Fibroblast of lung (primary cell): ENCODE results near the gene TCP11L2.

Experiments used
- EZH2 ChIP-seq: IDR thresholded peaks from 2 replicates; pipeline ENCODE4 v1.5.1; 2012; ENCODE audit warnings: low read length, control low read depth, mild to moderate bottlenecking; ENCODE audit errors: missing control alignments
- TF ChIP-seq, protein P1 (sequence below), 2 donors: IDR thresholded peaks in 1 of 2; conservative IDR thresholded peaks in 1 of 2; 1 replicate in 1 of 2; 2 replicates in 1 of 2; pipeline ENCODE4 v1.5.1; 2011 to 2012; ENCODE audit warnings: low read length in 2 of 2, control low read depth in 1 of 2, inconsistent platforms in 1 of 2, low read depth in 1 of 2, mild to moderate bottlenecking in 1 of 2

GRCh38 chr12:106258935-106259334 is 43.6 kb upstream of the TCP11L2 start:
- TF ChIP-seq, protein P1, sequence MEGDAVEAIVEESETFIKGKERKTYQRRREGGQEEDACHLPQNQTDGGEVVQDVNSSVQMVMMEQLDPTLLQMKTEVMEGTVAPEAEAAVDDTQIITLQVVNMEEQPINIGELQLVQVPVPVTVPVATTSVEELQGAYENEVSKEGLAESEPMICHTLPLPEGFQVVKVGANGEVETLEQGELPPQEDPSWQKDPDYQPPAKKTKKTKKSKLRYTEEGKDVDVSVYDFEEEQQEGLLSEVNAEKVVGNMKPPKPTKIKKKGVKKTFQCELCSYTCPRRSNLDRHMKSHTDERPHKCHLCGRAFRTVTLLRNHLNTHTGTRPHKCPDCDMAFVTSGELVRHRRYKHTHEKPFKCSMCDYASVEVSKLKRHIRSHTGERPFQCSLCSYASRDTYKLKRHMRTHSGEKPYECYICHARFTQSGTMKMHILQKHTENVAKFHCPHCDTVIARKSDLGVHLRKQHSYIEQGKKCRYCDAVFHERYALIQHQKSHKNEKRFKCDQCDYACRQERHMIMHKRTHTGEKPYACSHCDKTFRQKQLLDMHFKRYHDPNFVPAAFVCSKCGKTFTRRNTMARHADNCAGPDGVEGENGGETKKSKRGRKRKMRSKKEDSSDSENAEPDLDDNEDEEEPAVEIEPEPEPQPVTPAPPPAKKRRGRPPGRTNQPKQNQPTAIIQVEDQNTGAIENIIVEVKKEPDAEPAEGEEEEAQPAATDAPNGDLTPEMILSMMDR (conservative IDR thresholded peaks at IDR 0.05 in 1 of 2, IDR thresholded peaks at IDR 0.05 in 1 of 2; ENCODE audit: low read depth in 1 of 2, low read length in 2 of 2) = no peak
- TF ChIP-seq EZH2 = no peak
